ENCODE measurements around the gene FAIM2.

Gene FAIM2

DNA sequence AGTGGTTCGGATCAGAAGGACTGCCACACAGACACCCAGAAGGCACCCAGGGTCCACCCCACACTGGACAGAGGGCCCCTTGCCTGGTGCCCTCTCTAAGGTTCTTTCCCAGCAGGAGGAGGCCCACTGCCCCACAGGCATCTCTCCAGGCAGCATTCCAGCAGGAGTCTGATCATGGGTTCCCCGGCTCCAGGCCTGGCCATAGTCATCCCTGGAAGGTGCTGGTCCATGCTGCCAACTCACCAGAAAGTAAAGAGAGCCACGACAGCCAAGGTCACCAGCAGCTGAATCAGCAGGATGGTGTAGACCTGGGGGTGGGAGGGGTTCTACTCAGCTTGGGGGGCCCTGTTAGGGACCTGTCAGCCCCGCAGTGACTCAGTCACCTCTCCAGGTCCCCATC is 6.4 kb downstream of the FAIM2 start:
- H3K27ac ChIP-seq (ENCODE audit: low read length) = no peak overlapping the region
- no peaks in the 10 kb centered on the region for H3K9me3 ChIP-seq (ENCODE audit: insufficient read depth, low read length)
- H3K27me3 ChIP-seq (ENCODE audit: low read depth, low read length) = 0 out of 2 replicates have a peak, but pooled peaks cover 7% of the 10 kb centered on the region
- no peak overlapping the region for H3K4me3 ChIP-seq (ENCODE audit: low read length)
- no peak overlapping the region for H3K9ac ChIP-seq (ENCODE audit: low read length)
- H3K4me1 ChIP-seq (ENCODE audit: low read length) = peaks cover 46% of the 10 kb centered on the region
- no peaks in the 10 kb centered on the region for H4K20me1 ChIP-seq (ENCODE audit: insufficient read depth, low read length)
- H2AFZ ChIP-seq (ENCODE audit: low read depth, low read length) = no peak overlapping the region
- no peaks in the 10 kb centered on the region for H3K36me3 ChIP-seq (replicated peaks; ENCODE audit: low read depth, low read length)
- H3K4me2 ChIP-seq (ENCODE audit: low read length) = peak overlapping the region; percentile 34
- no peaks in the 10 kb centered on the region for H3K79me2 ChIP-seq (ENCODE audit: low read length)
- TF ChIP-seq, protein P1, sequence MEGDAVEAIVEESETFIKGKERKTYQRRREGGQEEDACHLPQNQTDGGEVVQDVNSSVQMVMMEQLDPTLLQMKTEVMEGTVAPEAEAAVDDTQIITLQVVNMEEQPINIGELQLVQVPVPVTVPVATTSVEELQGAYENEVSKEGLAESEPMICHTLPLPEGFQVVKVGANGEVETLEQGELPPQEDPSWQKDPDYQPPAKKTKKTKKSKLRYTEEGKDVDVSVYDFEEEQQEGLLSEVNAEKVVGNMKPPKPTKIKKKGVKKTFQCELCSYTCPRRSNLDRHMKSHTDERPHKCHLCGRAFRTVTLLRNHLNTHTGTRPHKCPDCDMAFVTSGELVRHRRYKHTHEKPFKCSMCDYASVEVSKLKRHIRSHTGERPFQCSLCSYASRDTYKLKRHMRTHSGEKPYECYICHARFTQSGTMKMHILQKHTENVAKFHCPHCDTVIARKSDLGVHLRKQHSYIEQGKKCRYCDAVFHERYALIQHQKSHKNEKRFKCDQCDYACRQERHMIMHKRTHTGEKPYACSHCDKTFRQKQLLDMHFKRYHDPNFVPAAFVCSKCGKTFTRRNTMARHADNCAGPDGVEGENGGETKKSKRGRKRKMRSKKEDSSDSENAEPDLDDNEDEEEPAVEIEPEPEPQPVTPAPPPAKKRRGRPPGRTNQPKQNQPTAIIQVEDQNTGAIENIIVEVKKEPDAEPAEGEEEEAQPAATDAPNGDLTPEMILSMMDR (IDR thresholded peaks at IDR 0.05; ENCODE audit: low read depth, low read length) = no peak
- TF ChIP-seq EZH2phosphoT487 (IDR thresholded peaks at IDR 0.05; ENCODE audit: low read depth) = no peak

DNA sequence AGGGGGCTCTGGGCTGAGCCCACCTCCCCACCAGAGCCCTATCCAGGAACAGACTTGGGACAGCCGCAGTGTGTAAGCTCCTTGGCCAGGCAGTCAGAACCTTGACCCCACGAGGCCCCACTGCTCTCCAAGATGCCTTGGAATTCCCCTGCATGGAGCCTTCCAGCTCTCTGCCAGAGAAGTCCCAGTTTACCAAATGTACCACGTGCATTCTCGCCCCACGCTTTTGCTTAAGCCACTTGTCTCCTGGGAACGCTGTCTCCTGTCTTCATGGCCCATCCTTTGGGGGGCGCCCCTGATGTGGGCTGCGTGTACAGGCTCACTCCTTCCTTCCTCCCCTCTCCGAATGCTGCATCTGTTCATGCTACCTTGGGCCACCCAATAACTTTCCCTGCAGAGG is 7.9 kb downstream of the FAIM2 start:
- Histone ChIP-seq H4K20me1 (ENCODE audit: insufficient read depth, low read length) (no peaks in the 10 kb centered on the region), H3K4me1 (ENCODE audit: low read length) (peaks cover 46% of the 10 kb centered on the region), H3K4me2 (ENCODE audit: low read length) (no peak overlapping the region), H3K9me3 (ENCODE audit: insufficient read depth, low read length) (no peaks in the 10 kb centered on the region), H3K27ac (ENCODE audit: low read length) (no peak overlapping the region), H3K79me2 (ENCODE audit: low read length) (no peaks in the 10 kb centered on the region), H3K9ac (ENCODE audit: low read length) (no peak overlapping the region), H3K36me3 (replicated peaks; ENCODE audit: low read depth, low read length) (no peaks in the 10 kb centered on the region), H3K4me3 (ENCODE audit: low read length) (no peak overlapping the region), H3K27me3 (ENCODE audit: low read depth, low read length) (0 out of 2 replicates have a peak, but pooled peaks cover 7% of the 10 kb centered on the region), H2AFZ (ENCODE audit: low read depth, low read length) (no peak overlapping the region)
- TF ChIP-seq EZH2phosphoT487 (IDR thresholded peaks at IDR 0.05; ENCODE audit: low read depth) = no peak
- TF ChIP-seq, protein P1 (IDR thresholded peaks at IDR 0.05; ENCODE audit: low read depth, low read length) = no peak

DNA sequence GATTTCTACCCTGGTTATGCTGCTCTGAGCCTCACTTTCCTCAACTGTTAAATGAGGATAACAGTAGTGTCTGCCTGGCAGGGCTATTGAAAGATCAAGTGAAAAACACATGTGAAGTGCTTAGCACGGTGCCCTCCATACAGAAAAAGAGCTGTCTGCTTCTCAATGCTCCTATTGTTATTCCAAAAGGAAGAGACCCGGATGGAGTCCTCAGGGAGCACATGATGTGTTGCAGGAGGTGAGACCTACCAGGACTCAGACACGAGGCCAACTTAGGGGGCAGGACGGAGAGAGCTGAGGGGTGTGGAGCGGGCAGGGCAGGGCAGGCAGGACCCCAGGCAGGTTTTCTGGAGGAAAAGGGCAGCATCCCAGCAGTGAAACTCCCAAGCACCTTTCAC is 8.9 kb downstream of the FAIM2 start:
- Histone ChIP-seq H2AFZ (ENCODE audit: low read depth, low read length) (peak overlapping the region; percentile 84; the same call in 1 of the 2 replicates), H3K4me1 (ENCODE audit: low read length) (peaks cover 44% of the 10 kb centered on the region), H3K36me3 (replicated peaks; ENCODE audit: low read depth, low read length) (no peaks in the 10 kb centered on the region), H3K27ac (ENCODE audit: low read length) (peak overlapping the region; percentile 66), H3K4me3 (ENCODE audit: low read length) (0 out of 2 replicates have a peak overlapping the region, but pooled peaks have one; percentile 8), H3K79me2 (ENCODE audit: low read length) (no peaks in the 10 kb centered on the region), H3K4me2 (ENCODE audit: low read length) (peak overlapping the region; percentile 66), H4K20me1 (ENCODE audit: insufficient read depth, low read length) (no peaks in the 10 kb centered on the region), H3K9me3 (ENCODE audit: insufficient read depth, low read length) (no peaks in the 10 kb centered on the region), H3K27me3 (ENCODE audit: low read depth, low read length) (0 out of 2 replicates have a peak, but pooled peaks cover 7% of the 10 kb centered on the region), H3K9ac (ENCODE audit: low read length) (peak overlapping the region; percentile 38; the same call in 1 of the 2 replicates)
- no peak for TF ChIP-seq EZH2phosphoT487 (IDR thresholded peaks at IDR 0.05; ENCODE audit: low read depth)
- TF ChIP-seq, protein P1 (IDR thresholded peaks at IDR 0.05; ENCODE audit: low read depth, low read length) = no peak

DNA sequence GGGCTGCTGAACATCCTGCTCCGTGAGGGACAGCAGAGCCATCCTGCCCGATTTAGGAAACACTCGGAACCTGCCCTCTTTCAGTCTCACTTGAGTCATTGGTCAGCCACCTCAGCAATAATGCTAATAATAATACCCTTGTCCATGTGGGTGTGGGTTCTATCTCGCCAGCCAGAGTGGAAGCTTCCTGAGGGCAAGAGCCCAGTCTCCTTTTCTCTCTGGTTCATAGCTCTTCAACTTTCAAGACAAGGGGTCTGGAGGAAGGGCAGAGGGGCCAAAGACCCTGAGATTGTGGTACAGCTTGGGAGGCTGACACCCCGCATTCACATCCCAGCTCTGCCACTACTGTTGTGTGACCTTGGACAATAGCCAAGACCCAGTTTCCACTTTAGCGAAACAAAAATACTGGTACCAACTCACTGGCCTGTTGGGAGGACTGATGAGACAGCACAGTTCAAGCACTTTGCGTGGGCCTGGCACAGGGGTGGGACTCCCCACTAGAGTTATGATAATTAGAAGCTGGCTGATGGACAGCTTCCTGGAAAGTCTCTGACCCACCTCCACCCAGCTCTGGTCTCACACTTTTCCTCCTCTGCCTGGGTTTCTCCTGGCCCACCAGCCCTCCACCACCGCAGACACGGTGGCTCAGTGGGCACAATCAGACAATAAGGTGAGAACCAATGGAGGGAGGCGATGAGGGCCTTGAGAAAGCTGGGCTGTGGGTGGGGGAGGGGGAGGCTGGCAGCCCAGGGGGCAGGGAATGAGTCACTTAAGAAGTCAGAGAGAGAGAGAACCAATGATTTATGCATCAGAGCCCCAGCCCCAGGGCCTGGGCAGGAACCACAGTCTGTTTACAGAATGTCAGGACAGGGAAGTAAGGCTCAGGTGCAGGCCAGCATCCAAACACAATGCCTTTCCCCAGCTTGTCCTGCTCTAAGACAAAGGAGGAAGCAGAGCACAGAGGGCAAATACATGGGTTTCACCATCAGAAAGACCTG is 9.6 kb downstream of the FAIM2 start:
- Histone ChIP-seq H3K4me1 (ENCODE audit: low read length) (peaks cover 44% of the 10 kb centered on the region), H3K27ac (ENCODE audit: low read length) (peak overlapping the region; percentile 66), H3K4me3 (ENCODE audit: low read length) (peak overlapping the region; percentile 8; the same call in 1 of the 2 replicates), H3K27me3 (ENCODE audit: low read depth, low read length) (0 out of 2 replicates have a peak, but pooled peaks cover 7% of the 10 kb centered on the region), H4K20me1 (ENCODE audit: insufficient read depth, low read length) (no peaks in the 10 kb centered on the region), H3K9me3 (ENCODE audit: insufficient read depth, low read length) (no peaks in the 10 kb centered on the region), H3K36me3 (replicated peaks; ENCODE audit: low read depth, low read length) (no peaks in the 10 kb centered on the region), H3K4me2 (ENCODE audit: low read length) (peak overlapping the region; percentile 66), H3K79me2 (ENCODE audit: low read length) (no peaks in the 10 kb centered on the region), H2AFZ (ENCODE audit: low read depth, low read length) (peak overlapping the region; percentile 84; the same call in 1 of the 2 replicates), H3K9ac (ENCODE audit: low read length) (peak overlapping the region; percentile 38; the same call in 1 of the 2 replicates)
- no peak for TF ChIP-seq EZH2phosphoT487 (IDR thresholded peaks at IDR 0.05; ENCODE audit: low read depth)
- TF ChIP-seq, protein P1 (IDR thresholded peaks at IDR 0.05; ENCODE audit: low read depth, low read length) = no peak

Measured in OCI-LY3 (cell line).